ENCODE measurements around the gene ELOA. TPM values are rescaled to one million over a fixed set of nuclear protein-coding genes. Genes with fewer than 3 reads are reported as not detected.

ELOA gene
- total and polyA plus RNA-seq, 9 of the 15 experiments (the other 6 are each of a cell fraction or from before 2014, with no cell fraction given), result 31.9 to 98.6 (median 61.3) TPM

DNA sequence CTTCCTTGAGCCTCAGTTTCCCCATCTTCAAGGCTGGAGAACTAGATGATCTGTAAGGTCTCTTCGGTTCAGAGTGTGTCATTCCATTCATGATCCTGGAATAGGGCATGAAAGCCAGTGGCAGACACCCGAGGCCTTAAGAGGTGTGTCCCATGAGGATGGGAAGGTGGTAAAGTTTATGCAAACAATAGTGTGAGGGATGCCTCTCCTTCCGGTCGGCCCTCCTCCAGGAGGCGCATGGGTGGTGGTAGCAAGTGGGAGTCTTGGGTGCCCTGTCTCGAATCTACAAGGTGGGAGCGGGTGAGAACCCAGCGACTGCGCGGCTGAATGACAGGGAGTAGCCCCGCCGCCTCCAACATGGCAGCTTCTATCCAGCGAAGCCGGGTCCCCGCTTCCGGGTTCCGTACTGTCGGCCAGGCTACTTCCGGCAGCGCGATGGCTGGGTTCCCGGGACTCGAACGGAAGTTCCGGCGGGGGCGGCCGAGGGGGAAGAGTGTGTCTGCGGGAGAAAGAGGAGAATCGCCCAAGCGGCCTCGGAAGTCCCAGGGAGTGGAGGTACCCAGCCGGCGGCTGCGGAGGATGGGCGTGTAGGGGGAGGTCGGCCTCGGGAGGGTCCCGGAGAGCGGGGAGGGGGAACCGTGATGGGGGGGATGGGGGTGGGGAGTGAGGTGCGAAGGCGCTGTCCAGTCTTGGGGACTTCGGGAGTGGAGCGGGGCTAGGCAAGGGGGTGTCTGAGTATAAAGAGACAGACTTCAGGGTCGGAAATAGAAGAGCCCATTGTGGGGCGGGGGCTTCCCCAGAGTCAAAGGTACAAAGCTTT, 47.6 kb downstream of the ELOA start, which contains the start of gene LYPLA2 (continued):
- TF ChIP-seq CHD7 (IDR thresholded peaks at IDR 0.05; ENCODE audit: low read depth, low read length) (no peak), FIP1L1 (IDR thresholded peaks at IDR 0.05; ENCODE audit: low read depth, low read length, poor library complexity, severe bottlenecking) (peak; percentile 71), ZBTB33 (CRISPR knock-in tag; IDR thresholded peaks at IDR 0.05) (no peak), MBD1 (CRISPR knock-in tag; IDR thresholded peaks at IDR 0.05) (no peak), THRA (IDR thresholded peaks at IDR 0.05) (no peak), GTF2B (IDR thresholded peaks at IDR 0.05; ENCODE audit: extremely low read depth, insufficient read length) (no peak)

All from K562 (cell line).